Activated CD8-positive, alpha-beta memory T cell treated with anti-CD3 and anti-CD28 coated beads, Interleukin-2, amount 50 U/mL, for 24 hours (primary cell): Measurements from ENCODE around the gene LRRC8B.

Source experiments
- DNase-seq: peaks from one replicate; pipeline ENCODE4 v3.0.0-alpha.2; 2020; ENCODE audit errors: extremely low read depth

The LRRC8B gene

DNA sequence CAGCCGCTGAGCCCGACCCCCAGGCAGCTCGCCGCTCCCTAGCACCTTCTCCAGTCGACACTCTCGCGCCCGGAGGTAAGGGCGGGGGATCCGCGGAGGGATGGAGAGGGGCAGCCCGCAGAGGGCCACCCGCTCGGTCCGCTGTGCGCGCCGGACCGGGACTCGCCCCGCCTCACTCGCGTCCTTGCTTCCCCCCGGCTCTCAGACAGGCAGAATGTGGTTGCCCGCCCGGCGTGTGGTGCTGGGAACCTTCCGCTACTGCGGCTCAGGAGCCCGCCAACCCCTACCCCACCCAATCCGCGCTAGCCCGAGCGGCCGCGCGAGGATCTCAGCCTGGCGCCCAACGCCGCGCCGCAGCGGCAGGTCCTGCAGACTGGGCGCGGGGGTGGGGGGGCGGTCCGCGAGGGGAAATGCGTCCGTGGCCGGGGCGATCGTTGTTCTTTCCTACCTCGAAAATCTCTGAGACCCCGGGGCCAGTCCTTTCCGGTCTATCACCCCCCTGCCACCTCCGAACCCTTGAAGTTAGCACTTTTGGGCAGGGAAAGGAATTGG lies 108.7 kb downstream of the LRRC8B start:
- no peak for DNase-seq

DNA sequence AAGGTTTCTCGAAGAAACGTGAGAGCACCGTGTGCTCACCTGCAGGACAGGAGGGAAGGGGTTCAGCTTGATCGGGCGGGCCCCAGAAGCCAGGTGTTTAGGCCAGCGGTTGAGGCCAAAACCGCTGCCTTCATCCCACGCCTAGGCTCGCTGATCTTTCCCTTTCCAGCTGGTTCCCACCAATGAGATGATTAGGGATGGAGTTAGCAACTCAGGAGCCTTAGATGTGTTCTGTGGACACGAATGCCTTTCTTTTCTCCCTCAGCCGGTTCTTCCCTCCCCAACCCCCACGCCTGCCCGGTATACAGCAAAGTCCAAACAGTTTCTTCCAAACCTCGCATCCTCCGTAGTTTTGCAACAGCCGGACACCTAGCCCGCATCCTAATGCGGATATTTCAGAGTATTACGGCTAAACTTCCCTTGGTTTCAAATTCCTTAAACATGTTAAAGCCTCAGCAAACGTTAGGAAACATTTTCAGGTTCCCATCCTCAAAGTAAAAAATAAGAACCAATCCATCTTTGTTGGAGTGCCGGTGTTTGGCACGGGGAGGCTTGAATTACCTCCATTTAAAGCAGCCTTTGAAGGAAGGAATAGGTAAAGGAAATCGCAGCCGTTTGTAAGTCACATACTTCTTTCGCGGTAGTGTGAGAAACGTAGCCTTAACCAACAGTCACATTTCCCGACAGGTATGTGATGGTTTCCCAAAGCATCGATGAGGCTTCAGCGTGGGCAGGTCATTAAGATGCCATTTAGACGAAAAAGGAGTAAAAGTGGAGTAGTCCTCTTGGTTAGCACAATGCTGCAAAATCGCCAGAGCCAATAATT lies 109.4 kb downstream of the LRRC8B start:
- DNase-seq = no peak

GRCh38 chr1:89635825-89636815 lies 111.5 kb downstream of the LRRC8B start:
- no peak for DNase-seq

- DNase-seq = no peak
Measured at GRCh38 chr1:89637496-89637895, 112.9 kb downstream of the LRRC8B start.

GRCh38 chr1:89640440-89640839 lies 115.8 kb downstream of the LRRC8B start:
- no peak for DNase-seq

- DNase-seq = no peak
Measured at GRCh38 chr1:89641781-89642180, 117.2 kb downstream of the LRRC8B start.

DNA sequence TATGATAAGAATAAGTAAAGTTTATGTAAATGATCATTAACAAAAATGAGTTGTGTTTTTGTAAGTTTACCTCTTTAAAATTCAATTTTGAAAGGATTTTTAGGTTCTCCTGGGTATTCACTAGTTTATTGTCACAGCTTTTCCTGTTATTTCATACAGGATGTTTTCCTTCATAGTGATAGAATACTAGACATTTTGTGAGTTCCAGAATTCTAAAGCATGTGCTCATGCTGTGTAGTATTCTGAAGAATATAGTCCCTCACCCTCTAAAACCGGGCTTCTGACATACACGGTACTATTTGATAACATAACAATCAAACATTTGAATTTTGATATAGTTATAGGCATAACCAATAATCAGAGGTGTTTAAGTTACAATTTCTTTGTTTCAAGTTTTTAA lies 118.9 kb downstream of the LRRC8B start:
- DNase-seq = no peak

- DNase-seq = no peak
Measured at GRCh38 chr1:89644119-89644814, 119.6 kb downstream of the LRRC8B start.

DNA sequence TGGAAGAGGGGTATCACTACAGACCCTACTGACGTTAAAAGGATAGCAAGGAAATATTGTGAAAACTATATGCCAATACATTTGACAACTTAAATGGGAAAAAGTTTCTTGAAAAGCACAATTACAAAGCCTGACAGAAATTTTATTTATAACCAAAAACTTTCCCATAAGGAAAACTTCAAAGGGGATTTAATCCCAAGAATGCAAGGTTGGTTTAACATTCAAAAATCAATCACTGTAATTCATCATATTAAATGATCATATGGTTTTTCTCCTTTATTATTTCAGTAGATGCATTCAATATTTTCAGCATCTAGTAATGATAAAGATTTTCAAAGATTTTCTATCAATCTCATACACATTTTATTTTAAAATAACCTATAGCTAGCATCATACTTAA lies 121.6 kb downstream of the LRRC8B start:
- DNase-seq = no peak
